GM19395 (cell line): ENCODE measurements around the gene ZNF488.

Experiments
- ATAC-seq: cut with Tn5 transposase; IDR thresholded peaks from one replicate; pipeline ENCODE4 v1.9.1; 2021; ENCODE audit warnings: mild to moderate bottlenecking, moderate library complexity; ENCODE audit not compliant: unreplicated experiment

Gene ZNF488

GRCh38 chr10:47367646-47368045 lies 16.4 kb downstream of the ZNF488 start:
- ATAC-seq = no peak

DNA sequence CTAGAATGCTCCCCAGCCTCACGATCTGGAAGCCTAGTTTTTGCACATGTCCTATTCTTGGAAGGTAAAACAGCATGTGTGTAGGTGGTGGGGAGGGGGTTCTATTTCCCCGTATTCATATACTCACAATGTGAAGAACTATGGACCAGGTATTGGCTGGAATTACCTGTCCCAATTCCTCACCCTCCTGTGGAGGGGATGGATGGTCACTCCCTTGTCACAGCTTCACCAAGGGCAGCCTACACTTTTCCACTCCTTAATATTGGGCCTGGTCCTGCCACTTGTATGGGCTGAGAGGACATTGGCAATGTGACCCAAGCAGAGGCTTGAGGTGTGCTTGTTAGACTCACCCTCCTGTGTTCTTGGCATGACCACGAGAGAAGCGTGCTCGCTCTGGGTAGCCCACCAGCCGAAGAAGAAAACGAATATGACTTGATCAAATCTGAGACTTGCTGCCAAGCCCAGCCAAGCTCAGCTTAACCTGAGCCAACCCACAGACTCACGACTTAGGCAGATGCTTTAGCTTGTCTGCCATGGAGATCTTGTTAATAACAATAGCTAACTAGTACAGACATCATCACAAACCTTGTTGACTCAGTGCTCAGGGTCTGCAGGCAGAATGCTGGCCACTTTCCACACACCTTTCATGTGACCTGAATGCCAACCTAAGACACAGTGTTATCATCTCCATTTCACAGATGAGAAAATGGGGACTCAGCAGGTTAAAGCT lies 17.2 kb downstream of the ZNF488 start:
- ATAC-seq = no peak

DNA sequence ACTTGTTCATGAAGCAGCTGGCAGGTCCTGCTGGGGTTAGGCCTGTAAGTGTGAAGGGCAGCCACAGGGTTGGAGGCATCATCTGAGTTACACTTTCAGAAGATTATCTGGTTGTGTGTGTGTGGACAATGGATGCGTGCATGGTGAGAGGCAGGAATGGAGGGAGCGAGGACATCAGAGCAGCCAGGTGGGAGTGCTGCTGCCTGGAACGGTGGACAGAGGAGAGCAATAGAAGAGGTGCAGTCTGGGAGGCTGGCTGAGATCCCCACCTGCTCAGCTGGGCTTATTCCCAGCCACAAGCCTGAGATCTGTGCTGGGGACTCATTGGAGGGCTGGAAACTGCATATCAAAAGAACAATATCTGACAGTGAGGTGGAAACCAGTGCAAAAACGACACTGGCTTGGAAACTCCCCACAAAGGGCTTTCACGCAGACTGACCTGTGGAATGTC lies 17.9 kb downstream of the ZNF488 start:
- no peak for ATAC-seq

- no peak for ATAC-seq
These were observed 18.5 kb downstream of the ZNF488 start for GRCh38 chr10:47365431-47366180.

DNA sequence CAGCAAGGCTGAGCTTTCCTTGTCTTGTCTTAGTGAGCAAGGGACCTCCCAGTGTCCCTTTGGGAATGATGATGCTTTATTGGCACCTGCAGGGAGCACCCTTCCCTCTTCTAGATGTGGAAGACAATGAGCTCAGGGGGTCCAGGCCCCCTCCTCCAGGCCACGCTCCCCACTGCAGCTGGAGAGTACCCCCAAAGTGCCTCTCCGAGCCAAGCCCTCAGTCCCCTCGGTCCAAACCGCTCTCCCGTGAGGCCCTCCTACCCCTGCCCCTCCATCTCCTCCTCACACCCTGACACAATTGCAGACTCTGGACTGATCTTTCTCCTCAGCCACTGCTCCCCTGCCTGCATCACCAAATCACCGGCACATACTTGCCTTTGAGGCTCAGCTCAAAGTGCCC lies 19.2 kb downstream of the ZNF488 start:
- no peak for ATAC-seq

GRCh38 chr10:47364366-47364765 lies 19.7 kb downstream of the ZNF488 start:
- ATAC-seq = no peak

- no peak for ATAC-seq
These were observed 20.3 kb downstream of the ZNF488 start for GRCh38 chr10:47363781-47364180.

GRCh38 chr10:47362199-47362598 lies 21.9 kb downstream of the ZNF488 start:
- no peak for ATAC-seq

- no peak for ATAC-seq
These were observed 22.8 kb downstream of the ZNF488 start for GRCh38 chr10:47361293-47361692.

- no peak for ATAC-seq
These were observed 23.6 kb downstream of the ZNF488 start for GRCh38 chr10:47360419-47361040.

GRCh38 chr10:47359626-47360418 lies 24.3 kb downstream of the ZNF488 start:
- no peak for ATAC-seq

DNA sequence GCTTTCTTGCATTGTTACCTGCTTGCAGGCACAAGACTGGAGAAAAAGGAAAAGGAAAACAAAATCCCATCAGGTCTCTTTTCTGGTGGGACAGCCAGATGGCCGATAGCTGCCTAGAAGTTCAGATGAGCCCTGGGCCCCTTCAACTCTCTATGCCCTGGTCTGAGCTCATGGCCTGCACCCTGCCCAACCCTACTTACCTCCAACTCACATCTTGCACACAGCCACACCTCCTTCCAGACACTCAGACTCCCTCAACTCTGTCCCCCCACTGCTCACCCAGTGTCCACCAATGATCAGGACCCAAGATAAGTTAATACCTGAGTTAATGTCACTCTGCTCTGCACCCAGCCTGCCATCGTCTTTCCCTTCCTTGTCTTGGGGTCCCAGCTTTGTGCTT lies 25.0 kb downstream of the ZNF488 start:
- ATAC-seq = no peak

GRCh38 chr10:47358457-47358856 lies 25.6 kb downstream of the ZNF488 start:
- no peak for ATAC-seq

DNA sequence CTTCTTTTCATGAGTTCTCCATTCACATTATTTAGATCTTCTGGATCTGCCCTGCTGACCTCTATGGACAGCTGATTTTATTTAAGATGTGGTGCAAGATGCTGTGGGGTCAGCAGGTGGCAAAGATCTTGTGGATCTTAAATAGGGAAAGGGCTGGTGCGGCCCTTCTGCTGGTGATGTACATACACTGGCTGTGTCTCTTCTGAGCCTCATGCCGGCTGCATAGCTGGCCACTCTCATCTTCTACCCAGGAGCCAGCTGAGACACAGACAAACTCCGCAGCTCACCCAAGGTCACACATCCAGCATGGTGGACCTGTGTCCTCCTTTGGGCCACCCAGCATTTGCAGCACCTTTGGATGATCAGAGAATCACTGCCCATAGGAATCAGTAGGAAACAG lies 26.2 kb downstream of the ZNF488 start:
- no peak for ATAC-seq

GRCh38 chr10:47357131-47357582 lies 26.9 kb downstream of the ZNF488 start:
- no peak for ATAC-seq

DNA sequence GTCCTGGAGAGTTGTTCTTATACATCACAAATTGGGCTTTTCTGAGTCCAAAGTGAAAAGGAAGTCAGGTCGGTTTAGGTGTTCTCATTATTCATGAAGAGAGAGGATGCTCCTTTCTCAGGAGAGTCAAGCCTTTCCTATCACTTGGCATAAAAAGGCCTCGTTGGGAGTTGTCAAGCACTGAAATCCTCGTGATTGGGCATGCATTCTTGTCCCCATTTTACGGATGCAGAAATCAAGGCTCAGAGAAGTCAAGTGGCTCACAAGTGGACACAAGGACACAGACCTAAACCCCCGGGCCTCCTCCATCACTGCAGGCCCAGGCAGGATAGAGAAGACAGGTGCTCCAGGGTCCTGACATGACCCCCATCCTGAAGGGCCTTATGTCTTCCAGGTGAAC lies 27.4 kb downstream of the ZNF488 start:
- ATAC-seq = no peak

- no peak for ATAC-seq
These were observed 29.2 kb downstream of the ZNF488 start for GRCh38 chr10:47354900-47355299.

DNA sequence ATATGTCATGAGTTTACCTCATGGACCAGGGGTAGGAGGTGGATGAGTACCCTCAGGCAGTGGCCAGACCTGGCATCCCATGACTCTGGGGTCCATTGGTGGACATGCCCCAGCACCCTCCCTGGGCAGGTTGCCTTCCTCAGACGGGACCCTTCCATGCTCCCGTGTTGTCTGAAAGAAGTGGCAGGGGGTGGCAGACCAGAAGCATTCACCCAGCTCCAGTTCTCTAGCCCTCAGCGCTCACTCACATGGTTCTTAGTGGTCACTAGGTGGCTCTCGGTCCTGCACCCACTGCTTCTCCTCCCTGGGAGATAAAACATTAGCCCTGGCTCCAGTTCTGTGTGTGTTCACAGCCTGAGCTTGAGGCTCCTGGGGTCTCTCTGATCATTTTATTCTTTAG lies 29.9 kb downstream of the ZNF488 start:
- no peak for ATAC-seq

GRCh38 chr10:47353351-47353750 lies 30.7 kb downstream of the ZNF488 start:
- ATAC-seq = no peak

DNA sequence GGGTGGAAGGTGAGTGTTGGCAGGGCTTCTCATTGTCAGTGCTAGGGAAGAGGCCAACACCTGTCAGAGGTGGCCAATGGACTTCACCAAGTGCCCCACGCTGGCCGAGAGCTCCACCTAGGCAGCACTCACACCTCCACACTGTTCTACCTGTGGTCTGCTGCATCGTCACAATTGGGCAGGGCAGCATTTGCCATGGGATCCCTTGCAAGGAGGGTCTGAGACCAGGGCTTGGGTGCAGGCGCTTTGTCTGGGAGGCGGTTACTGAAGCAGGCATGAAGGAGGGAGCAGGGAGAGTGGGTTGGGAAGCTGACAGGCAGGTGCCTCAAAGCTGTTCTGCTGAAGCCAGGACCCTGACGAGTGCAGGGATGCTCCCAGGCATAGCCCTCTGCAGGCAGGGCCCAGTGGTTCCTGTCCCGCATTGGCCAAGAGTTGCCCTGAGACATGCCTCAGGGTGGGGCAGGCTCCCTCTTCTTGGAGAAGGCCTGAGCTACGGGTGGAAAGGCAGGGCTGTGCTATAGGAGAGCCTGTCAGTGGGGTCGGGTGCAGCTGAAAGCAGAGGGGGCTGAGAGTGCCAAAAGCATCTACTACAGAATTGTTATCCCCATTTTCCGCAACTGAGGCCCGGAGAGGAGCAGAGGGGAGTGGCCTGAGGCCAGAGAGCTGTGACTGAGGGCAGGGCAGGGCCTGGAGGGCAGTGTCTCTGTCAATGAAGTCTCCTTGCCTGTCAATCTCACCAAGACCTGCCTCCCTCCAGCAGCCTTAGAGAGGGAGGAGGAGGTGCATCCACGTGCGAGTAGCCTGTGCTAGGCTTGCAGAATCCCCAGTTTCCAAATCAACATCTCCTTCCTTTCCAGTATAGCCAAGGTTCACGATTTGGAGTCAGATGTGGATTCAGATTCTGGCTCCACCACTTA lies 31.9 kb downstream of the ZNF488 start:
- ATAC-seq = no peak
